Panc1 (cell line): ENCODE measurements around the gene RAPSN.

Experiments used
- TF ChIP-seq, protein P1 (sequence below): fragments of 450-650 bp; IDR thresholded peaks from 2 replicates; pipeline ENCODE4 v1.5.1; 2017; ENCODE audit warnings: mild to moderate bottlenecking
- TF ChIP-seq, protein P2 (sequence below), 2 experiments: IDR thresholded peaks; 2 replicates each; pipeline ENCODE4 v1.6.1; 2011 to 2012; ENCODE audit warnings: low read depth in 2 of 2, control low read depth in 1 of 2, low read length in 1 of 2, mild to moderate bottlenecking in 1 of 2, moderate library complexity in 1 of 2; ENCODE audit not compliant: insufficient read depth in 1 of 2

DNA sequence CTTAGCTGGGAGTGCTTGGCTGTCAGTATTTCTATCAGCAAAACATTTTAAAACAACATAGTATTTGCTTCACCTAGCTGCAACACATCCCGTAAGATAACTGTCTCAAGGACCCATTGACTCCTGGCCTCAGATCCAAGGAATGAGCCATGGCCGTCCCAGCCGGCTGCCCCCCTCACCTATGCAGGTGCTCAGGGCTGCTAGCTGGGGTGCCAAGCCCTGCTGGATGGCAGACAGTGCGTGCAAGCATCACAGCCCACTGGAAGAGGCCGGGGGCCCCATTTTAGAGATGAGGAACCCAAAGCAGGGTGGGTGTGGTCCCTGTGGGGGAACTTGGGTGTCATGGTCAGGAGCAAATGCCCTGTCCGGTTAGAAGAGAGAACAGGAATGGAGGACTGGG lies 31.2 kb downstream of the RAPSN start:
- TF ChIP-seq, protein P1, sequence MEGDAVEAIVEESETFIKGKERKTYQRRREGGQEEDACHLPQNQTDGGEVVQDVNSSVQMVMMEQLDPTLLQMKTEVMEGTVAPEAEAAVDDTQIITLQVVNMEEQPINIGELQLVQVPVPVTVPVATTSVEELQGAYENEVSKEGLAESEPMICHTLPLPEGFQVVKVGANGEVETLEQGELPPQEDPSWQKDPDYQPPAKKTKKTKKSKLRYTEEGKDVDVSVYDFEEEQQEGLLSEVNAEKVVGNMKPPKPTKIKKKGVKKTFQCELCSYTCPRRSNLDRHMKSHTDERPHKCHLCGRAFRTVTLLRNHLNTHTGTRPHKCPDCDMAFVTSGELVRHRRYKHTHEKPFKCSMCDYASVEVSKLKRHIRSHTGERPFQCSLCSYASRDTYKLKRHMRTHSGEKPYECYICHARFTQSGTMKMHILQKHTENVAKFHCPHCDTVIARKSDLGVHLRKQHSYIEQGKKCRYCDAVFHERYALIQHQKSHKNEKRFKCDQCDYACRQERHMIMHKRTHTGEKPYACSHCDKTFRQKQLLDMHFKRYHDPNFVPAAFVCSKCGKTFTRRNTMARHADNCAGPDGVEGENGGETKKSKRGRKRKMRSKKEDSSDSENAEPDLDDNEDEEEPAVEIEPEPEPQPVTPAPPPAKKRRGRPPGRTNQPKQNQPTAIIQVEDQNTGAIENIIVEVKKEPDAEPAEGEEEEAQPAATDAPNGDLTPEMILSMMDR = no peak
- TF ChIP-seq, protein P2, sequence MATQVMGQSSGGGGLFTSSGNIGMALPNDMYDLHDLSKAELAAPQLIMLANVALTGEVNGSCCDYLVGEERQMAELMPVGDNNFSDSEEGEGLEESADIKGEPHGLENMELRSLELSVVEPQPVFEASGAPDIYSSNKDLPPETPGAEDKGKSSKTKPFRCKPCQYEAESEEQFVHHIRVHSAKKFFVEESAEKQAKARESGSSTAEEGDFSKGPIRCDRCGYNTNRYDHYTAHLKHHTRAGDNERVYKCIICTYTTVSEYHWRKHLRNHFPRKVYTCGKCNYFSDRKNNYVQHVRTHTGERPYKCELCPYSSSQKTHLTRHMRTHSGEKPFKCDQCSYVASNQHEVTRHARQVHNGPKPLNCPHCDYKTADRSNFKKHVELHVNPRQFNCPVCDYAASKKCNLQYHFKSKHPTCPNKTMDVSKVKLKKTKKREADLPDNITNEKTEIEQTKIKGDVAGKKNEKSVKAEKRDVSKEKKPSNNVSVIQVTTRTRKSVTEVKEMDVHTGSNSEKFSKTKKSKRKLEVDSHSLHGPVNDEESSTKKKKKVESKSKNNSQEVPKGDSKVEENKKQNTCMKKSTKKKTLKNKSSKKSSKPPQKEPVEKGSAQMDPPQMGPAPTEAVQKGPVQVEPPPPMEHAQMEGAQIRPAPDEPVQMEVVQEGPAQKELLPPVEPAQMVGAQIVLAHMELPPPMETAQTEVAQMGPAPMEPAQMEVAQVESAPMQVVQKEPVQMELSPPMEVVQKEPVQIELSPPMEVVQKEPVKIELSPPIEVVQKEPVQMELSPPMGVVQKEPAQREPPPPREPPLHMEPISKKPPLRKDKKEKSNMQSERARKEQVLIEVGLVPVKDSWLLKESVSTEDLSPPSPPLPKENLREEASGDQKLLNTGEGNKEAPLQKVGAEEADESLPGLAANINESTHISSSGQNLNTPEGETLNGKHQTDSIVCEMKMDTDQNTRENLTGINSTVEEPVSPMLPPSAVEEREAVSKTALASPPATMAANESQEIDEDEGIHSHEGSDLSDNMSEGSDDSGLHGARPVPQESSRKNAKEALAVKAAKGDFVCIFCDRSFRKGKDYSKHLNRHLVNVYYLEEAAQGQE (IDR thresholded peaks at IDR 0.05; ENCODE audit: insufficient read depth in 1 of 2, low read depth in 2 of 2, low read length in 1 of 2) = no peak
